ENCODE results near the gene ARSJ. TPM values are rescaled to one million over a fixed set of nuclear protein-coding genes. Genes with fewer than 3 reads are reported as not detected.

The ARSJ gene
- total RNA-seq, 1 experiment from 2014 or later: 4.6 TPM

DNA sequence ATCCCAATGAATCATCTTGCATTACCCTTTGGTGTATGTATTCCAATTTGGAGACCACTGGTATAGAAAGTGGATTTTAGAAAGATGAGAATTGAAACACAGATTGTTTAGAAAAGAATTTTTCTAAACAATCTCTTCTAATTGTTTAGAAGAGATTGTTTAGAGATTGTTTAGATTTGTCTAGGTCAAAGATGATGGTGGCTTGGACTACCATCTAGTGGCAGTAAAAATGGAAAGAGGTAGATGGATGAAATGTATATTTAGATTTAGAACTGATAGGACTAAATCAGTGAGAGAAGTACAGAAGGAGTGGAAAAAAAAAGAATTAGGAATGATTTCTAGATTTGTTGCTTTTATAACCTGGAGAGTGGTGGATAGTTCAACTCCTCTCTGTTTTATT is 70.6 kb downstream of the ARSJ start:
- H3K27me3 ChIP-seq (replicated peaks; ENCODE audit: insufficient read depth, low read depth, low read length, poor library complexity): no peaks in the 10 kb centered on the region
- peaks cover 15% of the 10 kb centered on the region for H3K4me1 ChIP-seq (ENCODE audit: insufficient read depth, low read length, poor library complexity, severe bottlenecking)
- BruUV-seq (replicated peaks): no TSS peak
- intact Hi-C loops (cut with micrococcal nuclease; ENCODE audit: unreplicated experiment): loop anchor here (10.0 kb wide), 1 partner anchor 364 kb away; no protein-coding TSS in a partner anchor
- no peaks in the 10 kb centered on the region for H3K9me3 ChIP-seq (ENCODE audit: low read depth, low read length, poor library complexity, severe bottlenecking)
- H3K36me3 ChIP-seq (ENCODE audit: insufficient read depth, low read length, poor library complexity, severe bottlenecking): no peaks in the 10 kb centered on the region
- TF ChIP-seq, protein P1, sequence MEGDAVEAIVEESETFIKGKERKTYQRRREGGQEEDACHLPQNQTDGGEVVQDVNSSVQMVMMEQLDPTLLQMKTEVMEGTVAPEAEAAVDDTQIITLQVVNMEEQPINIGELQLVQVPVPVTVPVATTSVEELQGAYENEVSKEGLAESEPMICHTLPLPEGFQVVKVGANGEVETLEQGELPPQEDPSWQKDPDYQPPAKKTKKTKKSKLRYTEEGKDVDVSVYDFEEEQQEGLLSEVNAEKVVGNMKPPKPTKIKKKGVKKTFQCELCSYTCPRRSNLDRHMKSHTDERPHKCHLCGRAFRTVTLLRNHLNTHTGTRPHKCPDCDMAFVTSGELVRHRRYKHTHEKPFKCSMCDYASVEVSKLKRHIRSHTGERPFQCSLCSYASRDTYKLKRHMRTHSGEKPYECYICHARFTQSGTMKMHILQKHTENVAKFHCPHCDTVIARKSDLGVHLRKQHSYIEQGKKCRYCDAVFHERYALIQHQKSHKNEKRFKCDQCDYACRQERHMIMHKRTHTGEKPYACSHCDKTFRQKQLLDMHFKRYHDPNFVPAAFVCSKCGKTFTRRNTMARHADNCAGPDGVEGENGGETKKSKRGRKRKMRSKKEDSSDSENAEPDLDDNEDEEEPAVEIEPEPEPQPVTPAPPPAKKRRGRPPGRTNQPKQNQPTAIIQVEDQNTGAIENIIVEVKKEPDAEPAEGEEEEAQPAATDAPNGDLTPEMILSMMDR (conservative IDR thresholded peaks at IDR 0.05; ENCODE audit: low read depth, low read length): peak; percentile 39; the same call in 1 of the 2 replicates
- no peak for TF ChIP-seq EZH2 (IDR thresholded peaks at IDR 0.05; ENCODE audit: borderline replicate concordance, low read depth, low read length, poor library complexity, severe bottlenecking)
- POLR2A ChIA-PET (ENCODE audit: low non-redundant PET): no interaction called here
- no peak overlapping the region for H3K27ac ChIP-seq (ENCODE audit: low read depth, low read length, poor library complexity, severe bottlenecking)
- CTCF ChIA-PET: no interaction called here
- H3K4me3 ChIP-seq (ENCODE audit: low read depth, low read length, poor library complexity, severe bottlenecking): no peak overlapping the region
- peak; percentile 11 for DNase-seq (ENCODE audit: low spot score)

DNA sequence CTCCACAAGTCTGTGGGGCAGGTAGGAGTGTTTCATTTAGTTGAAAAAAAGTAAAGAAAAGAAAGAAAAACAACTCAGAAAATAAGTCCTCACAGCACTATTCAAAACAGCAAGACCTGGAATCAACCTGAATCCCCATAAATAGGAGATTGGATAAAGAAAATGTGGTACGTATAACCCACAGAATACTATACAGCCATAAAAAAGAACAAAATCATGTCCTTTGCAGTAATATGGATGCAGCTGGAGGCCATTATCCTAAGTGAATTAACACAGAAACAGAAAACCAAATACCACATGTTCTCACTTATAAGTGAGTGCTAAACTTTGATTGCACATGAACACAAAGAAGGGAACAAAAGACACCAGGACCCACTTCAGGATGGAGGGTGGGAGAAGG is 71.9 kb downstream of the ARSJ start:
- TF ChIP-seq, protein P1 (conservative IDR thresholded peaks at IDR 0.05; ENCODE audit: low read depth, low read length): no peak
- TF ChIP-seq EZH2 (IDR thresholded peaks at IDR 0.05; ENCODE audit: borderline replicate concordance, low read depth, low read length, poor library complexity, severe bottlenecking): no peak
- no peak overlapping the region for H3K4me3 ChIP-seq (ENCODE audit: low read depth, low read length, poor library complexity, severe bottlenecking)
- peaks cover 15% of the 10 kb centered on the region for H3K4me1 ChIP-seq (ENCODE audit: insufficient read depth, low read length, poor library complexity, severe bottlenecking)
- no peaks in the 10 kb centered on the region for H3K9me3 ChIP-seq (ENCODE audit: low read depth, low read length, poor library complexity, severe bottlenecking)
- BruUV-seq (replicated peaks): no TSS peak
- no peak for DNase-seq (ENCODE audit: low spot score)
- ChIA-PET POLR2A (ENCODE audit: low non-redundant PET) (no interaction called here), CTCF (no interaction called here)
- H3K27ac ChIP-seq (ENCODE audit: low read depth, low read length, poor library complexity, severe bottlenecking): no peak overlapping the region
- H3K36me3 ChIP-seq (ENCODE audit: insufficient read depth, low read length, poor library complexity, severe bottlenecking): no peaks in the 10 kb centered on the region
- intact Hi-C loops (cut with micrococcal nuclease; ENCODE audit: unreplicated experiment): loop anchor here (10.0 kb wide), 1 partner anchor 363 kb away; no protein-coding TSS in a partner anchor
- no peaks in the 10 kb centered on the region for H3K27me3 ChIP-seq (replicated peaks; ENCODE audit: insufficient read depth, low read depth, low read length, poor library complexity)

- no peaks in the 10 kb centered on the region for H3K36me3 ChIP-seq (ENCODE audit: insufficient read depth, low read length, poor library complexity, severe bottlenecking)
- H3K27ac ChIP-seq (ENCODE audit: low read depth, low read length, poor library complexity, severe bottlenecking): no peak overlapping the region
- CTCF ChIA-PET: no interaction called here
- no peak for TF ChIP-seq EZH2 (IDR thresholded peaks at IDR 0.05; ENCODE audit: borderline replicate concordance, low read depth, low read length, poor library complexity, severe bottlenecking)
- TF ChIP-seq, protein P1 (conservative IDR thresholded peaks at IDR 0.05; ENCODE audit: low read depth, low read length): no peak
- H3K9me3 ChIP-seq (ENCODE audit: low read depth, low read length, poor library complexity, severe bottlenecking): no peaks in the 10 kb centered on the region
- BruUV-seq (replicated peaks): no TSS peak
- H3K4me3 ChIP-seq (ENCODE audit: low read depth, low read length, poor library complexity, severe bottlenecking): no peak overlapping the region
- DNase-seq (ENCODE audit: low spot score): no peak
- intact Hi-C loops (cut with micrococcal nuclease; ENCODE audit: unreplicated experiment): loop anchor here (1.0 to 10.0 kb wide), 2 partner anchors 121 to 360 kb away; no protein-coding TSS in a partner anchor
- H3K27me3 ChIP-seq (replicated peaks; ENCODE audit: insufficient read depth, low read depth, low read length, poor library complexity): no peaks in the 10 kb centered on the region
- POLR2A ChIA-PET (ENCODE audit: low non-redundant PET): no interaction called here
- peaks cover 15% of the 10 kb centered on the region for H3K4me1 ChIP-seq (ENCODE audit: insufficient read depth, low read length, poor library complexity, severe bottlenecking)
These were observed 74.1 kb downstream of the ARSJ start for GRCh38 chr4:113905301-113905700.
